Ovary (tissue), 9 donors: ENCODE measurements around the gene ERN1. TPM values are rescaled to one million over a fixed set of nuclear protein-coding genes. Genes with fewer than 3 reads are reported as not detected.

ENCODE experiments used
- DNase-seq, 5 donors: peaks; one replicate each; pipeline ENCODE4 v3.0.0-alpha.2; 2019 to 2020
- H3K27ac ChIP-seq, 2 donors: fragments of 200-600 bp; one replicate each; pipeline versions ENCODE4 v1.5.1 to v1.8.0; 2019 to 2022
- H3K27me3 ChIP-seq: fragments of 200-600 bp; one replicate; pipeline ENCODE4 v1.8.0; 2022
- H3K36me3 ChIP-seq: fragments of 200-600 bp; sonication (generic); one replicate; pipeline ENCODE4 v1.5.1; 2019
- H3K4me1 ChIP-seq: one replicate; pipeline ENCODE4 v1.8.1; 2013; ENCODE audit warnings: mild to moderate bottlenecking, moderate library complexity; ENCODE audit not compliant: insufficient read depth
- H3K4me3 ChIP-seq: fragments of 200-600 bp; sonication (generic); one replicate; pipeline ENCODE4 v1.5.1; 2017
- H3K9me3 ChIP-seq, 2 donors: fragments of 200-600 bp in 1 of 2; sonication (generic) in 1 of 2; one replicate each; pipeline versions ENCODE4 v1.5.1 to v1.8.1; 2013 to 2019; ENCODE audit warnings: mild to moderate bottlenecking in 1 of 2, moderate library complexity in 1 of 2
- CTCF ChIP-seq, 3 donors: fragments of 450-650 bp in 2 of 3; fragments of 200-600 bp in 1 of 3; IDR thresholded peaks; one replicate each; pipeline versions ENCODE4 v1.5.1 to v1.8.0; 2016 to 2022; ENCODE audit warnings: antibody characterized with exemption in 3 of 3, mild to moderate bottlenecking in 1 of 3
- EP300 ChIP-seq: sonication (generic); formaldehyde crosslinking; IDR thresholded peaks from one replicate; pipeline ENCODE4 v1.6.1; 2017; ENCODE audit warnings: antibody characterized with exemption
- POLR2A ChIP-seq: fragments of 450-650 bp; IDR thresholded peaks from one replicate; pipeline ENCODE4 v1.6.1; 2017; ENCODE audit warnings: antibody characterized with exemption, mild to moderate bottlenecking, moderate library complexity
- WGBS, 3 donors: extraction: QIAGEN DNeasy Blood & Tissue Kit in 1 of 3; methylation state at CpG; one replicate each; pipeline versions ENCODE4 v1.1.5 to v1.1.7; 2013 to 2017; 5-methylcytosine and 5-hydroxymethylcytosine counted together
- intact Hi-C, 4 donors: fragments of 100-400 bp; cut with DNase I; formaldehyde crosslinking; loops; one replicate each; pipeline versions ENCODE4 v1.11.0 to v1.15.1; 2022 to 2023
- polyA plus RNA-seq, 2 donors: library from polyadenylated mRNA; stranded (reverse); fragments of 200-250 nt in 1 of 2; fragments of 350-450 nt in 1 of 2; fragmentation: Illumina TruSeq in 1 of 2; extraction: RNeasy Lipid Tissue Mini Kit (QIAGEN cat#74804) in 1 of 2; gene quantifications; one replicate each; pipeline ENCODE4 v1.2.3, GENCODE V29; 2013 to 2014
- total RNA-seq, 7 donors: library from RNA; depleted of rRNA in 2 of 7; stranded (reverse); fragments of >200 nt in 2 of 7; fragmentation: NEBNext Ultra II Directional in 3 of 7; extraction: Animal tissue kit (Norgen Biotek cat#: 25700) in 3 of 7; gene quantifications; one replicate each; pipeline versions ENCODE4 v1.1.0 to v1.2.4, GENCODE V29; 2016 to 2023
- donor health status: DM: no; HTN: no; CAD: no; lungs with moderate emphysema.
- donor health status: DM: no; HTN: no; CAD: no.
- donor health status: Bipolar disorder and iron deficiency.
- donor health status: DM: yes; HTN: yes; CAD: no.
- donor health status: DM: no; HTN: no; CAD: no.
- donor health status: DM: yes; HTN: yes; CAD: no.

The ERN1 gene
- total and polyA plus RNA-seq, 9 donors, result 8.1 to 73.4 (median 30.4) TPM

GRCh38 chr17:64028874-64029464 lies 101.0 kb downstream of the ERN1 start:
- Histone ChIP-seq H3K36me3 (no peaks in the 10 kb centered on the region), H3K9me3 (no peaks in the 10 kb centered on the region), H3K4me1 (peaks cover 7% of the 10 kb centered on the region), H3K4me3 (no peak overlapping the region), H3K27me3 (no peaks in the 10 kb centered on the region), H3K27ac (no peak overlapping the region)
- intact Hi-C loops, result loop anchor here in 3 of 4 donors (5.0 to 10.0 kb wide), 4 partner anchors 103 to 253 kb away; partner anchors contain the start of genes ERN1 (in 3 of the 3), CSHL1 (in 1 of the 3) and GH1 (in 1 of the 3)
- TF ChIP-seq POLR2A (no peak), CTCF (IDR thresholded peaks at IDR 0.05) (peak; percentile 32 to 41 (median 39))
- WGBS, 3 donors, result 22 to 31% (median 28%) methylated on average over 3 of the region's 3 CpGs
- peak in 3 of 5 donors; percentile 57 to 62 (median 60) for DNase-seq

DNA sequence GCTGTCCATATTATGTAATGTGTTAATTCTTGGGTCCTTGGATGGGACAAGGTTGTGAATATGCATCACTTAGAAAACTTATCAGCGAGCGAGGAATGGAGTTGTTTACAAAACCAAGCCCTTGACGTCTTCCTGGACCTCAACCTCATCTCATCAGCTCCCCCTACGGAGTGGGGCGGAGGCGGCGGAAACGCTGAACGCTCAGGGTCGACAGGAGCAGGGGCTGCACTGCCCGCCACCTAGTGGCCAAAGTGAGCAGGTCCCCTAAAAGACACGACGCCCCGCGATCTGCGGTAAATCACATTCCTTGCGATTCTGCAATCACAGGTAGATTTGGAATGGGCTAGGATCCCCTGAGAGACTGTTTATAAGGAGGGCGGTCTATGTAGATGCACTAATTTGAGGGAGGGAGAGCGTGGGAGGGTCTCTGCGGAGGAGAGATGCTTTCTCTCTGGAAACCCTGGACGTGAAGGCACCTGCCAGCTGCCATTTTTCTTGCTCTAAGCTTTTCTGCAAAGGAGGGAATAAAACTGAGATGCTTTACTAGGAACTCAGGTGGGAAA lies 104.1 kb downstream of the ERN1 start:
- no peaks in the 10 kb centered on the region for H3K9me3 ChIP-seq
- H3K36me3 ChIP-seq, result no peaks in the 10 kb centered on the region
- H3K27ac ChIP-seq, result no peak overlapping the region
- no peak overlapping the region for H3K4me3 ChIP-seq
- WGBS, 3 donors, result 1 to 3% (median 1%) methylated on average over 20 to 21 of the region's 21 CpGs
- DNase-seq, result peak; percentile 58 to 83 (median 72)
- intact Hi-C loops, result loop anchor here in 3 of 4 donors (5.0 to 10.0 kb wide), 4 partner anchors 101 to 256 kb away; partner anchors contain the start of genes ERN1 (in 3 of the 3), CSHL1 (in 1 of the 3) and GH1 (in 1 of the 3)
- TF ChIP-seq POLR2A, result no peak
- TF ChIP-seq CTCF (IDR thresholded peaks at IDR 0.05), result peak; percentile 64 to 73 (median 66)
- no peaks in the 10 kb centered on the region for H3K27me3 ChIP-seq
- peaks cover 7% of the 10 kb centered on the region for H3K4me1 ChIP-seq

DNA sequence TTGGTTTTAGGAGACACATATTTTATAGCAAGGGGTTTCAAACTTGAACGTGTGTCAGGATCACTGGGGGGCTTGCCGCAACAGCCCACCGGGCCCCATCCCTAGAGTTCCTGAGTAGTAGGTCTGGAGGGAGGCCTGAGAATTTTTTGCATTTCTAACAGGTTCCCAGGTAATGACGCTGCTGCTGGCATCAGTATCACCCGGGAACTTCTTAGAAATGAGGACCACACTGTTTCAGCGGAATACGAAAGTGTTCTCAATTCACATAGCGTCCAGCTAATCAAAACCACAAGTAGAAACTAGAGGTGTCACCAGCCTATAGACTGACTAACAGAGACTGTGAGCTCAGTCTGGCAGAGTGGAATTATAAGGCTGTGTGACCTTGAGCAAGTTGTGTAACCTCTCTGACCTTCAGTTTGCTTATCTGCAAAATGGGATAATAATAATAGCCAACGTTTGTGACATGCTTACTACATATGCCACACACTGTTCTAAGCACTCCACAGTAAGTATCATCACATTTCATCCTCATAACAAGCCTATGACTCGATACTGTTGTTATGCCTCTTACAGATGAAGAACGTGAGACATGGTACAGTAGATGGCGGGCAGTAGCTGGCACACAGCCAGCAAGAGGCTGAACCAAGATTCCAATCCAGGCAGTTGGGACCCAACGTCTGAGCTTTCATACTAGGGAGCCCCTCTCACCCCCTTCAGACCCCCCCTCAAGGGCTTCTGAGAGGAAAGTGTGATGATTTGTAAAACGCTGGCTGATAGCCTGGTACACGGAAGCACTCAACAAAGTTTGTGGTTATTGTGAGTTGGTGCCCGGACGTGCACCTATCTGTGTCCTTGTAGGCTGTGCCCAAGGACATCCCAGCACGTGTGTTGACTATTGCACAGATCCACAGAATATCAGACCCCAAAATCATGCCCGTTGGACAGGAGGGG lies 104.9 kb downstream of the ERN1 start:
- no peaks in the 10 kb centered on the region for H3K27me3 ChIP-seq
- 46 to 60% (median 53%) methylated on average over 19 of the region's 19 CpGs for WGBS, 3 donors
- no peak overlapping the region for H3K4me3 ChIP-seq
- intact Hi-C loops, result loop anchor here in 3 of 4 donors (5.0 to 10.0 kb wide), 4 partner anchors 100 to 257 kb away; partner anchors contain the start of genes ERN1 (in 3 of the 3), CSHL1 (in 1 of the 3) and GH1 (in 1 of the 3)
- H3K4me1 ChIP-seq, result peaks cover 7% of the 10 kb centered on the region
- peak in 2 of 5 donors; percentile 37 to 59 for DNase-seq
- H3K9me3 ChIP-seq, result no peaks in the 10 kb centered on the region
- H3K36me3 ChIP-seq, result no peaks in the 10 kb centered on the region
- TF ChIP-seq CTCF (IDR thresholded peaks at IDR 0.05) (no peak), EP300 (no peak), POLR2A (no peak)
- H3K27ac ChIP-seq, result no peak overlapping the region

GRCh38 chr17:64024215-64024654 lies 105.7 kb downstream of the ERN1 start:
- no peaks in the 10 kb centered on the region for H3K36me3 ChIP-seq
- no peaks in the 10 kb centered on the region for H3K9me3 ChIP-seq
- H3K27me3 ChIP-seq, result no peaks in the 10 kb centered on the region
- intact Hi-C loops, result loop anchor here in 2 of 4 donors (10.0 kb wide), 2 partner anchors 99 to 109 kb away; partner anchors contain the start of genes CSHL1 (in 1 of the 2) and GH1 (in 1 of the 2)
- H3K4me3 ChIP-seq, result no peak overlapping the region
- H3K4me1 ChIP-seq, result peaks cover 7% of the 10 kb centered on the region
- WGBS, 3 donors, result 84 to 88% (median 88%) methylated on average over 8 of the region's 8 CpGs
- H3K27ac ChIP-seq, result no peak overlapping the region
- DNase-seq, result peak in 1 of 5 donors; percentile 6
- TF ChIP-seq EP300 (no peak), CTCF (IDR thresholded peaks at IDR 0.05) (no peak), POLR2A (no peak)
